IPS DF 4.7 (cell line): Measurements from ENCODE around the gene COL26A1.

Experiments used
- DNase-seq: peaks from one replicate; pipeline ENCODE4 v3.0.0-alpha.2; 2013; ENCODE audit warnings: low spot score; ENCODE audit errors: extremely low read depth

The COL26A1 gene

DNA sequence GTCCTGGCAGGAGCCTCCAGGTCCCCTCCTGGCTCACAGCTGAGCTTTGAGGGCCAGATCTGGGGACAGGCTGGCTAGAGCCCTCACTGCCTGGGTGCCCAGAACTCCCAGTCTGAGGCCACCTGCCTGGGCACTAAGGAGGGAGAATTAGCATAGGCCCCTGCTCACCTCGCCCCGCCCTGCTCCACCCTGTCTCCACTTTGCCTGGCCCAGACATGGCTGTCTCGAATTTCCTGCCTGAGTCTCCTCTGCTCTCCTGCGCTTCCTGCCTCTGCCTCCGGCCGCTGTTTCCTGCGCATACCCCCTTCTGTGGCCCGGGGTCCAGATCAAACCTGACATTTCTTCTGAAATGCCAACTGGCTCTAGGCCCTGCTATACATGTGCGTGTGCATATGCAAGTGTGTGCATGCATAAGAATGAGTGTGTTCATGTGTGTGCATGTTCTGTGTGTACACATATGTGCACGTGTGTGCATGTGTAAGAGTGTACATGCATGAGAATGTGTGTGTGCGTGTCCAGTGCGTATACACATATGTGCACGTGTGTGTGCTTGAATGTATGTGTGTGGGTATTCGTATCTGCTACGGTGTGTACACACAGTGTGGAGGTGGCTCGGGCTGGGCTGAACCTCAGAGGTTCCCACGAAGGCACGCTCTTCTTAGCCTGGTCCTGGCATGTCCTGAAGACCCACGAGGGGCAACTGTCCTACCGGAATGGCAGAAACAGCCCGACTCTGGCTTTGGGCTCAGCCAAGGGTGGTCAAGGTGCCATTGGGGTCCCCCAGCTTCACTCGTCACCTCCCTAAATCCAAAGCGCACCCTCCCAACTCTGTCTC is 201.5 kb downstream of the COL26A1 start:
- no peak for DNase-seq

DNA sequence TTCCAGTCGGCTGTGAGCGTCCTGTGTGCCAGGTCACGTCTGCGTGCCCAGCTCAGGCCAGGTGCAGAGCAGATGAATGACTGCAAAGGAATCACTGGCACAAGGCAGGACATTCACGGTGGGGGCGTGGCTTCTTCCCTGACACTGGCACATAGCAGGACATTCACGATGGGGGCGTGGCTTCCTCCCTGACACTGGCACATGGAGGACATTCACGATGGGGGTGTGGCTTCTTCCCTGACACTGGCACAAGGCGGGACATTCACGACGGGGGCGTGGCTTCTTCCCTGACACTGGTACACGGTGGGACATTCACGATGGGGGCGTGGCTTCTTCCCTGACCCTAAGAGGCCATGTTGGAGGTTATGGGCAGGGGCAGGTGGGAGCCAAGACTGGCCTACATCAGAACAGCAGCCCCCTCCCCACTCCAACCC is 202.1 kb downstream of the COL26A1 start:
- peak; percentile 78 for DNase-seq

DNA sequence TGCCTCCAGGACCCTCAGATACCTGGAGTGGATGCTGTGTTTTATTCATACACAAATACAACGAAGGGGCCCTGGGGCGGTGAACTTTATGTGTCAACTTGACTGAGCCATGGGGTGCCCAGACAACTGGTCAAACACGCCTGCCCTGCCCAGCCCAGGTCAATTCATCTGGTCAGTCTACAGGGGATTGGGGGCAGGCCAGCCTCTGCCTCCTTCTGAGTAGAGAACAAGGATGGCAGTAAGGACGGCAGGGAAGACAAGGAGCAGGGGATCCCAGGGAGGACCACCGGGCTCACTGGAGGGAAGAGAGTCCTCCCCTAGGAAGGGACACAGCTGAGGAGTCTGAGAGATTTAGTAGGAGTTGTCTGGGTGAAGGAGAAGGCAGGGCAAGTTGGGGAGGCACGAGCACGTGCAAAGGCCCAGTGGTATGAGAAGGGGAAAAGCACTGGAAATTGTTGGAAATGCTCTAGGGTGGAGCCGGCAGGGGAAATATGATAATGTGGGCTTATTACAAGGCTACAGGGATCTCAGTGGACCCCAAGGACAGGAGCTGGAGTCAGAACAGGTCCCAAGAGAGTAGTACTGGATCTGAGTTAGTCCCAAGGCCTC is 203.0 kb downstream of the COL26A1 start:
- no peak for DNase-seq

DNA sequence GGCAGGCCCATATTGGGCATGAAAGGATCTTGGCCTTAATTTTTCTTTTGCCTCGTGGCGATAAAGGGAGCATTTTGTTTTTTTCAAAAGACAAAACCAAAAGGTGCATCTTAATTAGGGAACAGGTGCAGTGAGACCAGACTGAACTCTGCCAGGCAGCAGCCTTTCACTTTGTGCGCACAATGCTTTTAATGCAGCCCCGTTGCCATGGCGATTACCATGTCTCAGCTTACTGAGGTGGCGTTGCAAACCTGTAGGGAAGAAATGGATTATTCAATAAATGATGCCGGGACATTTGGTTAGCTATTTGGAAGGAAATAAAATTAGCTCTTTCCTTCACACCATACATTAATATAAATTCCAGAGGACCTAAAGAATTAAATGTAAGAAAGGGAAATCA is 204.6 kb downstream of the COL26A1 start:
- no peak for DNase-seq

DNA sequence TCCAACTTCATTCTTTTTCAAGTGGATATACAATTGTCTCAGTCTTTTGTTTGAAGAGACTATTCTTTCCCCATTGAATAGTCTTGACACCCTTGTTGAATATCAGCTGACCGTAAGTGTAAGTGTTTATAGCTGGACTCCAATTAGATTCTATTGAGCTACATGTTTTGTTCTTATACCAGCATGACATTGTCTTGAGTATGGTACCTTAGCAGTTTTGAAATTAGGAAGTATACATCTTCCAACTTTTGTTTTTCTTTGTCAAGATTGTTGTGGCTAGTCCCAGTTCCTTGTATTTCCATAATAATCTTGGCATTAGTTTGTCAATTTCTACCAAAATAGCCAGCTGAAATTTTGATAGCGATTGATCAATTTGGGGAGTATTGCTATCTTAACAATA is 209.5 kb downstream of the COL26A1 start:
- DNase-seq, result no peak

DNA sequence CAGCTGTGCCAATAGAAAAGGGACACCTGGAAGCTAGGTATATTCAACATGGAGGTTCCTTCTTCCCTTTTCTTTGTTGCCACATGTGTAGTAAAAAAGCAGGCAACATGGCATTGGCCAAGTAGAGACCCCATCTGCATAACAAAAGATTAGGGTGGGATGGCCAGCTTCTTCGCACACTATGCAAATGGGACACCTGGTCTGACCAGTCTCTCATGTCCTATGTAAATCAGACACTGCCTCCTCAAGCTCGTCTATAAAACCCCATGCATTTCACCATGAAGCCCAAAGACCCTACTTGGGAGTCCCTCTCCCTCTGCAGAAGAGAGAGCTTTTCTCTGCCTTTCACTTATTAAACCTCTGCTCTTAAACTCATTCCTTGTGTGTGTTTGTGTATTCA is 212.5 kb downstream of the COL26A1 start:
- peak; percentile 93 for DNase-seq

DNA sequence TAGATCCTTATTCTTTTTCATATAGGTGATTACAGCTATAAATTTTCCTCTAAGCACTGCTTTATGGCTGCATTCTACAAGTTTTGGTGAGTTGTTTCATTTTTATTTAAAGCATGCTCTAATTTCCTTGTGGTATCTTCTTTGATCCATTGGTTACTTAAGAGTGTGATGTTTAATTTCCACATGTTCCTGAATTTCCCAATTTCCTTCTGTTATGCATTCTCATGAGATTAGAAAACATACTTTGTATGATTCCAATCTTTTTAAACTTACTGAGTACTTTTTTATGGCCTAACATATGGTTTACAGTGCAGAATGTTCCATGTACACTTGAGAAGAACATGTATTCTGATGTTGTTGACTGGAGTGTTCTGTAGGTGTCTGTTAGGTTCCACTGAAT is 213.0 kb downstream of the COL26A1 start:
- no peak for DNase-seq

DNA sequence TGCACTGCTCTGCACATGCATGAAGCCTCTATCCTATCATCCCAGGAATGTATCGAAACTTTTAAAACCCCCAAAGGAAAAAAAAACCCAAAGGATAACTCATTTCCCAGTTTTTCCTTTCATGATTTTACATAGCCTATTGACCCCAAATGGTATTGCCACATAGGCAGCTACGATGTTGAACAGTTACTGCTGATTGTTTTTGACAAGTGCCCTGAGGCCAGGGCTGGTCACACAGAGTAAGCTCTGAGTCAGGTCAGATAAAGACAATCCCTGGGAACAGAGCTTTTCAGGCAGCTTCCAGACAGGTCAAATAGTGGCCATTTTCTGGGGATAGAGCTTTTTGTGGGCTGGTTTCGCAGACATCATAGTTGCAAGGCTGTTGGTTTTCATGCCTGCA is 214.3 kb downstream of the COL26A1 start:
- DNase-seq, result no peak

DNA sequence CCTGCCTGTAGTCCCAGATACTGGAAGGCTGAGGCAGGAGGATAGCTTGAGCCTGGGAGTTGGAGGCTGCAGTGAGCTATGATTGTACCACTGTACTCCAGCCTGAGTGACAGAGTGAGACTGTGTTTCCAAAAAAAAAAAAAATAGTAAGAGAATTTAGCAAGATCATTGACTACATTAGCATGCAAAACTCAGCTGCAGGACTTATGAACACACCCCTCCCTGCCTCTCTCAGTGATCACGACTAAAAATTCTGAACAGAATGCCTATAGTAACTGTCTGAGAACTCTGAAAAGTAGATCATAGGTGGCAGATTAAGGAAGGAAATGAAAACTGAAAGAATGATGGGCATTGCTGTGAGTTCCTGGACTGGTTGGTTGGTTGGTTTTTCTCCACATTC is 215.9 kb downstream of the COL26A1 start:
- DNase-seq, result no peak

DNA sequence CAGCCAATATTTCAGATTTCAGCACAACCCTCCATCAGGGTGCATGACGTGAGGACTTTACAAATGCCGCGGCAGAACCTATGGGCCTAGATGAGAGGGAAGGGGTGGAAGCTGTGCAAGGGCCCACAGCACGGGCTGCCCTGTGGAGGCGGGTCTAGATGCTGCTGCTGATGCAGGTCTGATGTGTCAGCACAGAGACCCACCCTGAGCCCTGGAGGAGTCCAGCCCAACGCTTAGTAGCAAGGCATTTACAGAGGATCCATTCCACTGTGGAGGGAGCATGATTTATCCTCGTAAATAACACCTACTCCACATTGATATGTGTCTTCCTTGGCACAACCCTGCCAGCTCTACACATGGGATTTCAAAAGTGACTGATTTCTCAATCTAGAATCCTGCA is 217.9 kb downstream of the COL26A1 start:
- no peak for DNase-seq

DNA sequence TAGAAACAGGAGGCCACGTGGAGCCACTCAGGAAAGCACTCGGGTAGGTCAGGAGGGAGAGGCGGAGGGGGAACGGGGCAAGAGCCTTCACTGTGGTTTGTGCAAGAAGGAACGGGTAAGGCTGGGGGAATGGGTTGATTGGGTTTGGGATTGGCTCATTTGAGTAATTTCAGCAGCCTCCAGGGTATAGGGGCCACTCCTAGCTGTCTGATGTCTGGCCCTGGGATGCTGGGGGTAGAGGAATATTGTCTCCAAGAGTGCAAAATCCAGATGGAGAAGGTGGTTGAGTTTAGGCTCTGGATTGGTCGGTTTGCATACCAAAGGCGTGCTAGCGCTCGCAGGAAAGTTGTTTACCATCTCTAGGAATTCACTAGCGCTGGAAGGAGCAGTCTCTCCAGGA is 219.2 kb downstream of the COL26A1 start:
- DNase-seq, result no peak

DNA sequence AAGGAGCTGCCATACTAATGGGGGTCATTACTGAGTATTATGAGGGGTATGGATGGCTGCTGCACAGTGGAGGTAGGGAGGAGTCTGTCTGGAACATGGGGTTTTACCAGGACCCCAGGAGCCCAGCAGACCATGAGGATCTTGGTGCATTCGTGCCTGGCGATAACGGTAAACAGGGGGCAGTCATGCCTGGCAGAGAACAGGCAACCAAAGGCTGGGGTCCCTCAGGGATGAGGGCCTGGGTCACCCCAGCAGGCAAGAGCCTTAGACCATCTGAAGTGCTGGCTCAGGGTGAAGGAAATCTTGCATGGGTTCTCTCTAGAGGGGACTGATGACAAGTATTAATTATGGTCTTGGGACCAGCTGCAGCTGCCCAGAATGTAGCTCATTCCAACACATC is 220.3 kb downstream of the COL26A1 start:
- DNase-seq, result no peak

DNA sequence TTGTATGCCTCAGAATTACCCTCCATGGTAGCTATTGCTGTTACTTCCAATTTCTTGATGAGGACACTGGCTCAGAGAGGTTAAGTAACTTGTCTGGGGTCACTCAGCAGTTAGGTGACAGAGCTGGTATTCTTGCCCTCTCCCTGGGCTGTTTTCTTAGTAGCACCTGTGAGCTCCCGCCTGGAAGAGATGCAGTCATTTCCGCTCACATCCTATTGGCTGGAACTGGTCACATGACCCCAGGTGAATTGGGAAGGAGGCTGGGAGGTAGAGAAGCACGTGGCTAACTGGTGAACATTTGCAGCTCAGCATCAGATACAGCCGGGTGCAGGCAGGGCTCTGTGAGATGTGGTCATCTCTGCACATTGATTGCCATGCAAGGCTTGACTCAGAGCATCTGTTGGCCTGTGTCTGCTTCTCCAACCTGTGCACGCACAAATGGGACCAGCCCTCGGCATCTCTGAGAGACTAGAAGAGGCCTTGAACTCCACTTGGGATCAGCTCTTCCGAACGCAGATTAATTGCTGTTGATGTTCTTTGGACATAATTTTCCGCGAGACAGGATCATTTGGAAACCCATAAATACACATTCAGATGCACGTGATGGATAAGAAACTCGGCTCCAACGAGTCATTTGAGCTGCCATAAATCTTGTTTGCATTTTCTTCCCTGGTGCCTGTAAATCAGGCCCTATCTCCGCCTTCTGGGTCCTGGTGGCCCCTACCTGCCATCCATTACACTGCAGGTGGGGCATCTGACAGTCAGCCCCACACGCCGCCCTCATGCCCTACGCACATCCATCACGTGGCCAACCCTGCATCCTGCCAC is 223.6 kb downstream of the COL26A1 start:
- no peak for DNase-seq

DNA sequence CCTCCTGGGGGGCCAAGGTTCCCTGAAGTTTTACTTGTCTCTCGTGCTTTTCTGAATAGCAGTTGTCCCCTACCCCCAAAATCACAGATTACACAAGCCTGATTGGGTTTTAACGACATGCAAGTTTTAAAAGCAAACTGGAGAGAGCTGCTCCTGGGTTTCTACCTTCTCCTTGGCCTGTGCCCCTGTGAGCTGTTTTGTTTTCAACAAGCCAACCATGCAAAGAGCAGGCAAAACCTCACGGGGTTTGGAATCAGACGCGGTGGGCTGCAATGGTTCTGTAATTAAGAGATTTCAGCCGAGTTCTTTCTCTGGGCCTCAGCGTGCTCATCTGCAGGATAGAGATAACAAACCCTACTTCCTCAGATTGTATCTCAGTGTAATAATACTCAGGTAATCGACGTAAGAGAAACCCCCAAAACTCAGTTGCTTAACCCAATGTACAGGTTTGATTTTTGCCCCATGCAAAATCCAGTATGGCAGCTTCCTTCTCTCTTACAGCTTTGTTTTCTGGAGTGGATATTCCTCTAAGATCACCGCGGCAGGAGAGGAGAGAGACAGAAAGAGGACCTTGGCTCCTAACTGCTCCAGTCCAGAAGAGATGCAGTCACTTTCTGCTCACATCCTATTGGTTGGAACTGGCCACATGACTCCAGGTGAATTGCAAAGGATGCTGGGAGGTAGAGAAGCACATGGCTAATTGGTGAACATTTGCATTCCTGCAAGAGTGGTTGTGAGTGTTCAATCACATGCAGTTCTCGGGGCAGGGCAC is 224.4 kb downstream of the COL26A1 start:
- DNase-seq, result no peak

DNA sequence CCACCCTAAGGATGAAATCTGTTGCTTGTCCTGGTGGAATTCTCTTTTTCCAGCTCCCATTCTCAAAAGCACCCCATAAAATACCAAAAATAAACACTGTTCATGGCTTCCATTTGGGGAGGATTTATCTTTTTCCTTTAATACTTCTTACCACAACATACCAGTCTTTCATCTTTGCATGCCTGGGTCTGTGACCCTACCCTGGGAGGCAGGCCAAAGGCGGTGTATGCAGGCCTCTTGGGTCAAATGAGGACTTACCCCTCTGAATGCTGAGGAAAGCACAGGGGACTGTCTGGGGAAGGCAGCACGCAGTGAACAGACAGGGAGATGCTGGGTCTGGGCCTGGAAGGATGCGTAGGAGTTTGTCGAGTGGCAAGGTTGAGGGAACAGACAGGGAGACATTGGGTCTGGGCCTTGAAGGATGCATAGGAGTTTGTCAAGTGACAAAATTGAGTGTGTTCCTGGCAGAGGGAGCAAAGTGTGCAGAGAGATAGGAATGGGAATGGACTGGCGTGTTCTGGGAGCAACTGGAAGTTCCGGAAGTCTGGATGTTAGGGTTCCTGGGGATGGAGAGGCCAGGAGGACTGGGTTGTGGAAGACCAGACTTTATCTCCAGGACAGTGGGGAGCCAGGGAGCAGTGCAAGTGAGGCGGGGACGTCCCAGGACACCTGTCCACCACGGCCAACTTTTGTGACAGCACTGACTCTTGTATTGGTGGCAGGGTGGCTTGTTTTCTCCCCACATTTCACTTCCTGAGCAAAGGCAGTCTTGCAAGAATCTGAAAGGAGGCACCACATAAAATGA is 225.7 kb downstream of the COL26A1 start:
- DNase-seq, result no peak

DNA sequence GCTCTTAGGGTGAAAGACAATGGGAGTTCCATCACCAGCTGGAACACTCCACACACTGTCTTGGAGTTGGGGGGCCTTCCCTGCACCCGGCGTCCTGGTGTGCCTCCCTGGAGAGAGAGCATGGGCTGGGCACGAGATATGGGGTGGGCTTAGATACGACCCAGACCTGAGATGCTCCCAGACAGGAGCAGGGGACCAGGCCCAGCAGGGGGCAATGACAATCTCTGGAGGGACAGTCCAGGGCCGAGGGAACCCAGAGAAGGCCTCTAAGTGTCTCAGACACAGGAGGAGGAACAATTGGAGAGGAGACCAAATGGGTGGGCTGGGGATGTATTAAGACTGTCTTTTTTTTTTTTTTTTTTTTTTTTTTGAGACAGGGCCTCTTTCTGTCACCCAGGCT is 226.4 kb downstream of the COL26A1 start:
- no peak for DNase-seq

DNA sequence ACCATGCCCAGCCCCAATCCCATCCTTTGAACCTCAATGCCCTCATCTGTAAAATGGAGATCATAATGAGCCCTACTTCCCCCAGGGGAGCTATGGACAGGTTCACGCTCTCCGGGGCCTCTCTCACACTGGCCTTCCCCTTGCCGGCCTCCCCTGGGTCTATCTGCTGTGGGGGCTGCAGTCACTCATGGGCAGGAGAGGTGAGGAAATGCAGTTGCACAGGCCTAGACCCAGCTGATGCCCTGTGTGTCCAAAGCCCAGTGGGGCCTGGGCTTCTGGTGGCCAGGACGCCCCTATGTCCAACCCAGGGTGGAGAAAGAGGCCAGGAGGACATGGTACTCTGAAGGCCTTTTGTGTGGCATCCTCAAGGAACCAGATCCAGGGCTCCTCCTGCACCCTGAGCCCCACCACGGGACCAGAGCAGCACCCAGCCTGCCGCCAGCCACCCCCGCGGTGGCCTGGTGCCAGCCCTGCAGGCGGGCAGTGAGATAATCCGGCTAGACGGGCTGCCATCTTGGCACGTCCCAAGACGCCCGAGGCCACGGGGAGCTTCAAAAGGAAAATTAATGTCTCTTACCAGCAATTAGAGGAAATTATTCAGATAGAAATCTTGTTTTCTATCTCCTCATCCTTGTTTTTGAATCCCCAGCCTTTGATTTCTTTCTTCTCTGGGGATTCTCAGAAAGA is 227.4 kb downstream of the COL26A1 start:
- DNase-seq, result no peak

DNA sequence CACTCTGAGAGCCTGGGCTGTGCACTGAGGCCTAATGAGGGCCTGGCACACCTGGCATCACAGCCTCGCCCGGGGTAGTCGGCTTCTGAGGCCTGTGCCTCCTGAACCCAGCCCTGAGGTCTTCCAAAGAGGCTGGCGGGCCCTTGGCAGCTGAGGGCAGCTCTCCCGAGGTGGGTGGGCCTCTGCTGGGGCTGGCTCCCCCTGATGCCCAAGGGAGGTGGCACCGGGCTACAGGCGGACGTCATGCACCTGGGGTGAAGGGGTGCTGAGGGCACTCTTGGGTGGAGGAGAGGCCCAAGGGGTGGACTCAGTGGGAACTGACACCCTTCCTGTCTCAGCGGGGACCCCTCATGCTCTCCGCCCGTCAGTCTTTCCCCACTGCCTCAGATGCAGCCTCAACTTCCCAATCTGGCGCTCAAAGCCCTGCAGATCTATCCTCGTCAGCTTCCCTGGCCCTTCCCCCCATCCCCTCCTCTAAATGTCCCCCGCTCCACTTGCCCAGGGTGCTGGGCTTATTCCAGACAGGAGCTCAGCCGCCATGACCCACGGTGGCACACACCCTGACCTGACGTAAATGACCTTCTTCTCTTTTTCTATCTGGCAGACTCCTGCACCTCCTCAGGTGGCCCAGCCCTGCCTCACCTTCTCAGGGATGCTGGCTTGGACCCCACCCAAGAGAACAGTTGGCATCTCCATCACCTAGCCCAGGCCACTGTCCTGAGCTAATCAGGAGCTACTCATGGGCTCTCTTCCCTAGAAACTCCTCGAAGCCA is 228.2 kb downstream of the COL26A1 start:
- DNase-seq, result no peak

DNA sequence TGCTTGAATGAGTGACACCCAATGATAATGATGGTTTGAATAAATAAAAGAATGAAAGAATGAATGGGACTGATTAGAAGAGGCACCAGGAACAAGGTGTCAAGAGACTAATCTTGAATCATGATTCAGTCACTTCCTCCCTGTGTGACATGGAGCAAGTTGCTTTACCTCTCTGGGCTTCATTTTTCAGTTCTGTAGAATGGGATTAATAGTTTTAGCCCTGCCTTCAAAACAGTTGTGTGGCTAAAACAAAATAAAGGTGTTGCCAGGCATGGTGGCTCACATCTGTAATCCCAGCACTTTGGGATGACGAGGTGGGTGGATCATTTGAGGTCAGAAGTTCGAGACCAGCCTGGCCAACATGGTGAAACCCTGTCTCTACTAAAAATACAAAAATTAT is 228.8 kb downstream of the COL26A1 start:
- DNase-seq, result no peak
